UCSD-AML1 (cell line): Measurements from ENCODE around the gene TCERG1L.

Experiments
- DNase-seq: peaks from one replicate; lab custom pipeline; 2025; ENCODE audit not compliant: unreplicated experiment; lab: John Stamatoyannopoulos, UW

Gene TCERG1L

DNA sequence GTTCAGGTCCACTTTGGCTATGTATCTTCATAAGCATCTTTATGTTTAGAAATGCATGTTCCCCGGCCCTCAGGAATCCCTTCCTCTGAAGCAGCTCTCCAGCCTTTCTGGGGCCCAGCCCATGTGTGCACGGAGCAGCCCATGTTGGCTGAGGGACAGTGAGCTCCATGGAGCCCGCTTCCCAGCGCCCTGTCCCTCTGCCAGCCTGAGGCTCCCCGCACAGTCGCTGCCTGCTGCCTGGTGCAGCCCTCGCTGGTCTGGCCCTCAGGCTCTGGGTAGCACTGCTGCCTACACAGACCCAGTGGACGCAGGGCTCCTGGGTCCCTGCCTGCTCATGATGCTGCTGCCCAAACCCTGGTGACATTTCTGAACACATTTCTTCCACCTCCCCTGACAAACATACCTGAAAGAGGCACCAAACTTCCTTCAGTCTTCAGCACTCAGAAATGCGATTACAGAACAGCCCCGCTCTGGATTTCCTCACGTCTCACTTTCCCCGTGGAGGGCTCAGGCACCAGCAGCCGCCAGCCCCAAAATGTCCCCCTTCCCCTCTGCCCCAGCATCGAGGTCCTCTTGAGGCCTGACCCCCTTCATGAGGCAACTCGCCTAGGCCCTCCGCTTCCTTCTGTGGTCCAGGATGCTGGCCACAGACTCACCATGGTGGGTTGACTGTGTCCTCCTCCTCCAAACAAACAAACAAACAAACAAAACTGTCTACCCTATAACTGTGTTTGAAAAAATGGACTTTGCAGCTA is 5.0 kb upstream of the TCERG1L start:
- DNase-seq: no peak

DNA sequence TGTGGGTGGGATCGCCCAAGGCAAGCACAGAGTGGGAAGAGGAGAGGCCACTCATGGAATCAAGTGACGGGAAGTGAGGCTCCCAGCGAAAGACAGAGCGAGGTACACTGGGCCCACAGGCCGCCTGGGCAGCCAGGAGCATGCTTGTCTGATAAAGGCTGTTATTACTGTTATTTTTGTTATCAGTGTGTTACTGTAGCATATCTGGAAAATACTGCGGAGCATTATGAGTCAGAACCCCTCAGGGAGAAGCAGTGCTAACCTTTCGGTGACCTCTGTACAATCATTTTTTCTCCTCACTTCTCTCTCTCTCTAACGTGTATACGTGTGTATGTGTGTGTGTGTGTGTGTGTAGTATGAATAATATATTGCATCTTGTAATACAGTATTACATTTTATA is 3.8 kb upstream of the TCERG1L start:
- DNase-seq: no peak

DNA sequence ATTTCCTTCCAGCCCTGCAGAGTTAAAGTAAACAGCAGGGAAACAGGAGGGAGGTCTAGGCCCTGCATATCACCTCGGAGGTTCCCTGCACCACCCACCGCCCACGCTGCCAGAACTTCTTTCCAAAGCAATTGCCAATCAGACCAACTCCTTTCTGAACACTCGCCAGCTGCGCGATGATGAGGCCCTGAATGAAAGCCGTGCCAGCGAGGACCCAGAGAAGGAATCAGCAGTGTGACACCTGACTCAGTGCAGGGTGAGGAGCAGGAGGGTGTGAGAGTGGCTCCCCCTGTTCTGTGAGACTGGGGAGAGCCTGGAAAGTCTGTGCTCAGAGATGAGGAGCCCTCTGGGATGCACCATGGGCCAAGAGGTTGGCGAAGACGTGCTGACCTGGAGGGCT is 3.3 kb upstream of the TCERG1L start:
- DNase-seq: no peak

DNA sequence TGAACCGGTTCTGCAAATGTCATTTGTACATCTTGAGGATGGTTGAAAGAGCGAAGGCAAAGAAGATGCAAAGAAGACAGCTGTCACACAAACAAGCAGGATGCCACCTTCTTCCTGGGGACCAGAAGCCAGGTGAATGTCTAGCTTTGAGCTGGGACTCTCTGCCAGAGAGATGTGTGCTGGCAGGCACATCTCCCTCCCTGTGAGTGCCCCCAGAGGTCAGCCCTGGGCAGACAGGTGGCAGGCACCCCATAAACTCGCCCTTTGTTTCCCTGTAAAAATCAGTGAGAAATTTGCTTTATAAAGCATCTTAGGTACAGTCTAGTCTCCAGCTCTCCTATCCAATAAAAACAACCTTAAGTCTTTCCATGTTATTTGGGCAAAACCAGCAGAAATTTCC is 2.6 kb upstream of the TCERG1L start:
- DNase-seq: no peak

DNA sequence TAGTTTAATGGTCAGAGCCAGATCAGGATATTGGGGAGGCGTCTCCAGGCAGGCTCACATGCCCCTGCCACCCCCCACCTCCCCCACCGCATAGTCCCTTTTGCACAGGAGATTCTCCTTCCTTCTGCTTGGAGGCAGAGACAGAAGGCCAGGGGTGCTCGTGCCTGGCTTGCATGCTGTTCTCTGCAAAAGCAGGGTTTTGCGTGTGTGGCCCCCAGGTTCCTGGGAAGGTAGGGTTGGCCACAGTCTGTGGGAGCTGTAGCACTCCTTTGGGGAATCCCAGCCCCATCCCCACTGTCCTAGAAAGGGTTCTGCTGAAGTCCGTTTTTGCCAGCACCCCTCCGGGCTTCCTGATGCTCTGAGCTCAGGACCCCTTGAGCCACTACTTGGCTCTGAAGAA is 1.9 kb upstream of the TCERG1L start:
- DNase-seq: no peak

DNA sequence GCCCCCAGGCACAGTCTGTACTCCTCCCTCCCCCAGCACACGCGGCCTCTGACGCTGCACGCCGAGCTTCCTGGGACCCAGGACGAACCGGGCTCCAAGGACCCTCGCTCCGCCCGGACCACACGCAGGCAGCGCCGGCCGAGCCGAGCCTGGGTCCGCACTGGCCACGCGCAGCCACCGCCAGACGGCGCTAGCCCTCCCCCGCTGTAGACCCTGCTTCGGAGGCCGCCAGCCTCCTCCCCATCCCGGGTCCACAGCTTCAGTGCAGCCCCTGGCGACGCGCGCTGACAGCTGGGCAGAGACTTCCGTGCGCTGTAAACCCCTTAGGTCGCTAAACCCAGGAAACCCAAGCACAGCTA is 936 bp upstream of the TCERG1L start:
- DNase-seq: no peak

DNA sequence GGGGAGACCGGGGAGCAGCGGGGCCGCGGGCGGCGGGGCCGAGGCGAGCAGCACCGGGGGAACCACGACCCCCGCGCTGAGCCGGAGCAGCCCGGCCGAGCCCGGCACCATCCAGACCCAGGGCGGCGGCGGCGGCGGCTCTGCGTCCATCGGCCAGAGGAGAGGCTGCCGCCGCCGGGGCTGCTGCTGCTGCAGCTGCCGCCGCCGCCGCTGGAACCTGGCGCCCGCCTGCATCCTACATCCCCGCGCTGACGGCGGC is 190 bp downstream of the TCERG1L start:
- DNase-seq: no peak

DNA sequence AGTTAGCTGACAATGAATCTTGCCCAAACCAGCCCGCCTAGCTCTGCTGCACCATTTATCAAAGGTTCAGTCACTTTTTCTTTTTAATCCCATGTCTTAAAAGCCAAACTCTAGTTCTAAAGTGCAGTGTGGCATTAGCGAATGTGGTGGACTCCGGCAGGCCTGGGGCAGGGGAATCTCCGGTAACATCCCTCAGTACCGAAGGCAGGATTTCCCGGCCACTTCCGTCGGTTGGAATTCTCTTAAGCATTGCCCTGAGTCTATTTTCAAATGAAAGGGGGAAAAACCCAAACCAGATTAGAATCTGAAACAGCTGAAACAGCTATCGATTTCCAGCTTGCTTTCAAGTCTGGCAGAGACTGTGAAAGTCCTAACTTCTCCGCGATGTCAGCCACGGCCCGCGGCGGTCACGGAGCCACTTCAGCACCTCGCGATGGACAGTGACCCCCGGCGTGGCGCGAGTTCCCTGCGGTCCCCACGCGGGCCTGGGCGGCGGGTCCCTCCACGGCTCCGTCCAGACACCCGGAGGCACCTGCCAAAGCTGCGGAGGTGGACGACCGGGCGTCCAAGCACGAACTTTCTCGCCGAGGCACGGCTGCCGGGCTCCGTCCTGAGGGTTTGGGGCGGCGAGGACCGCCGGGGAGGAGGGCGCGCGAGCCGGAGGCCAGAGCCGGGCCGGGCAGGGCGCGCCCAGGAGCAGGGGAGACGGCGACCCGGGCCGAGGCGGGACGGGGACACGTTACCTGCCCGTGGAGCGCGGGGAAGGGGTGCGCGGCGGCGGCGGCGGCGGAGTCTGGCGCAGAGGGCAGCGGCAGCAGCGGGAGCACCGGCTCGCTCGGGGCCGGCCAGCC is 745 bp downstream of the TCERG1L start:
- DNase-seq: no peak

DNA sequence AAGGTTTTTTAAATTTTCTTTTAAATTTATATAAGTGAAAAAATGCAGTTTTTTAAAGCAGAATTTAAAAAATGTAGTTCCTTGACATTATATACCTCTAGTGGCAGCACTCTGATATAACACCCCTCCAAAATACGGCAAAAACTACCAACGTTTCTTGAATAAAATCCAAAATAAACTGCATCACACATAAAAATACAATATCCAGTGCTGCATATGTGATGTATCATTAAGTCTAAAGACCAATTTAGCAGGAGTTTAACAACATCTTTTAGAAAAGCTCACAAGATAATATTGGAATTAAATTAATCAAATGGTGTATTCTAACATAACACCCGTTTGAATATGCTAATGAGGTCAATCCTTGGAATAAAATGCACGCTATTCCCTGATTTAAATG is 1.4 kb downstream of the TCERG1L start:
- DNase-seq: no peak

DNA sequence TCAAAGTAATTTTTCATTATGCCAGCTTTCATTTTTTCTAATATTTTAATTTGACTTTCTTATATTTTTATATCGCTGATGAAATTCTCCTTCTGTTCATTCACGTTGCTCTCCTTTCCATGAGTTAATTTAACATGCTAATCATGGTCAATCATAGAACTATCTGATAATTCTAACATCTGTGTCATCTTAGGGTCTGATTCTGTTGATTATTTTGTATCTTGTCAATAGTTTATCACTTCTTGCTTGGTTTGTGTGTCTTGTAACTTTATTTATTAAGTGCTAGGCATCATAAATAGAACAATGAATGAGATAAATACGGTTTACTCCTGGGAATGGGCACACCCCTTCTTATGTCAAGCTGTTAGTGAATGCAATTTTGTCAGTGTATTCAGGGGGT is 11.0 kb downstream of the TCERG1L start:
- DNase-seq: no peak

DNA sequence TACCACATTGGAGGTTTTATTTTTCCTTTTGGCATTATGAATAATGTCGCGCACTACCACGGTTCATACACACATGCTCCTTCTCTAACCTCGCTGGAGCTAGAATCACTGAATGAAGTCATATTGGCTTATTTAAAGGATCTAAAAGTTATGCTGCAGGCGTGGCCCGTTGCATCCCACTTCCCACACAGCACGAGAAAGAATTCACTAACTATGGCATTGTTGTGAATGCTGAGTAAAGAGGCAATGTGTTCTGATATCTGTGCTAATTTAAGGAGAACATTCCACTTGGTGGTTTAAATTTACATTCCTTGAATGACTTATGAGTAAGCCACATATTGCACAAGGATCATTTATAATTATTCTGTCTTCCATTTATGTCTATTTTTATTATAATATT is 20.7 kb downstream of the TCERG1L start:
- DNase-seq: no peak

DNA sequence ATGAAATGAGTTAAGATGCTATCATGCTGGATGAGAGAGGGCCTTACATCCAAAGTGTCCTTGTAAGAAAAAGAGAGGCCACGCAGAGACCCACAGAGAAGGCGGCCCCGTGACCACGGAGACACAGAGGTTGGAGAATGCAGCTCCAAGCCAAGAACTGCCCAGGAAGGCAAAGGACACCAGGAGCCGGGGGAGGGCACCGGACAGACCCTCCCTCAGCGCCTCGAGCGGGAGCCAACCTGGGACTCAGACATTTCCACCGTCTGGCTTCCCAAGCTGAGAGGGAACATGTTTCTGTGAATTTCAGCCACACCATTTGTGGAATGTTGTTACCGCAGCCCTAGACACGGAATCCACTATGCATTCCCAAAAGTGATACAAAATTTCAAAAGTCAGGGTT is 22.9 kb downstream of the TCERG1L start:
- DNase-seq: no peak

DNA sequence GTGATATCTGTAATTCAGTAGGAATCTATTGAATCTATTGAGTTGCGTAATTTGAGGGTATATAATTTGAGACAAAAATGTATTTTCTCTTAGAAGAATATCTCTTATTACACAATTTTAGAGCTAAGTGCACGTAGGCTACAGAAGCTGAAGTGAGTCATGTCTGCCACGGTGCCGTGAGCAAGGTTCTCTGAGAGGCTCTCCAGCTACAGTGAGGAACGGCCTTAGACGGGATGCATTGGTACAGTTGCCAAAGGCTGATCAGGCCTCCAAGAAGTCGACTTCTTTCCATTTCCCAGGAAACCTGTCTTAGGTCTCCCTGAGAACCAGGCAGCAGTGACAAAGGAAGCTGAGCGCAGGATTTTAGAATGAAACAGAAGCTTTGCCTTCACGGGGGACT is 28.6 kb downstream of the TCERG1L start:
- DNase-seq: no peak

DNA sequence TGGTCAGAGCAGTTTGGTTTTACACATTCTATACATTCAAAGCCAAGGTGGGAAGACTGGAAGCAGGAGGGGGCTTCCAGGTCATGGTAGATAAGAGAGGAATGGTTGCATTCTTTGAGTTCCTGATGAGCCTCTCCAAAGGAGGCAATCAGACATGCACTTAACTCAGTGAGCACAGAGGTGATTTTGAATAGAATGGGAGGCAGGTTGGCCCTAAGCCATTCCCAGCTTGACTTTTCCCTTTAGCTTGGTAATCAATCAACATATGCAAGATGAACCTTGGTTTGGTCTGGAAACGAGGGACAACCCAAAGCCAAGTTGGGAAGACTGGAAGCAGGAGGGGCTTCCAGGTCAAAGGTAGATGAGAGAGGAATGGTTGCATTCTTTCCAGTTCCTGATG is 31.4 kb downstream of the TCERG1L start:
- no peak for DNase-seq

DNA sequence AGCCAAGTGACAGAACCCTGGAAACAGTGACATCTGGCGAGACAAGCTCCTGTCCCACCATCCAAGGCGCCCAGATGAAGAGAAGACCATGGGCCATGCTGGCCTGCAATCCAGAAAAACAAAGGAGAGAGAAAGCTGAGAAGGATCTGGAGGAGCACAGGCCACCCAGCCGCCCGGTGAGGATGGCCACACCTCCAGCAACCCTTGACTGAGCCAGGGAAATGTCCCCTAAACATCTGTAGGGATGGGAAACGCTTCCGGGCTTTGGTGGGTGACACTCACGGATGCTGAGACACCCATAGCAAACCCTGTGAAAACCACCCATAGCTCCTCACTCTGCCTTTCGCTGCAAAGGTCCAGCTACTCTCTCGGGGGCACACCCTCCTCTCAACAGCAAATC is 32.0 kb downstream of the TCERG1L start:
- no peak for DNase-seq

DNA sequence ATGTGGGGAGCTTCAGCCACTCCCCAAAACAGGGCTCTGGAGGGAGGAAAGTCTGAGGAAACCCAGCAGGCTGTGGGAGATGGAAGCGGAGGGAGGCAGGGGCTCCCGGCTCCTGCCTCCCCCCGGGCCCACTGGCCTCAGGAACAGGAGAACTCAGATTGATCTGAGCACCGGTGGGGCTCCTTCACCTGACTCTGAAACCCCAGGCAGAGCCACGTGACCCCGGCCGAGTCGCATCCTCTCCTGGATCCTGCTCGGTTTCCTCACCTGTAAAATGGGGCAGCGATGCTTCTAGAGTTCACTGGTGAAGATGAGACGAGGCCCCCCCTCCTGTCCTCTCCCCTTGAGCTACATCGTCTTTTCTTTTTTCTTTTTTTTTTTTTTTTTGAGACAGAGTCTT is 33.6 kb downstream of the TCERG1L start:
- no peak for DNase-seq

DNA sequence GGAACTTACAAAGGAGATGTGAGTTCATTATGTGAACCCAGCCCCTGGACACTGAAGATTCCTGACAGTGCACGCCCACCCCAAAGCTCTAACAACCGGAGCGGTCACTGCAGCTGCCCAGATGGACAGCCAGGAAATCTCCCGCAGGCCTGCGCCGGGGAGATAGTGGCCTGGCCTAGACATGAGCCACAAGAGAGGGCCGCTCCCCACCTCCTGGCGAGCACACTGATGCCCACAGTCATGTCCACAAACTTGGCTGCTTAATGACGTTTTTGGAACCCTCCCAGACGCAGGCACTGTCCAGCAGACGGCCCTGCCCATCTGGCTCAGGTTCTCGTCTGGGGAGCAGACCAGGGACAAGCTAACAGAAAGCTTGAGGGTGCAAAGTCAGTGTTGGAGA is 34.2 kb downstream of the TCERG1L start:
- DNase-seq: no peak

DNA sequence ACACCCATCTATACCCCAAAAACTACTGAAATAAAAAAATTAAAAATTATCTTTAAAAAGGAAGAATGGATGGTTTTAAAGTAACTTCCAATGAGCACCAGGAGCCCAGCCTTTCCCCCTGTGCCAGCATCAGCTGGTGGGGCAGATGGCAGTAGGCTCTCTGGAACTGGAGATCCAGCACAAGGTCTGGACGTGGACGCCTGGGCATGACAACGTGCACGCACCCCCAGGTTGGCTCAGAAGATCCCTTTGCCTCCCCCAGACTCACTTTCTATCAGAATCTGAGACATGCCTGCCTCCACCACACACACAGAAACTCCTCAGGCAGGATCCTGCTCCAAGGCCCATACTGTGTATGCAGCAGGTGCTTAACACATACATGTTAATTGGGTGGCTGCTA is 35.8 kb downstream of the TCERG1L start:
- no peak for DNase-seq

DNA sequence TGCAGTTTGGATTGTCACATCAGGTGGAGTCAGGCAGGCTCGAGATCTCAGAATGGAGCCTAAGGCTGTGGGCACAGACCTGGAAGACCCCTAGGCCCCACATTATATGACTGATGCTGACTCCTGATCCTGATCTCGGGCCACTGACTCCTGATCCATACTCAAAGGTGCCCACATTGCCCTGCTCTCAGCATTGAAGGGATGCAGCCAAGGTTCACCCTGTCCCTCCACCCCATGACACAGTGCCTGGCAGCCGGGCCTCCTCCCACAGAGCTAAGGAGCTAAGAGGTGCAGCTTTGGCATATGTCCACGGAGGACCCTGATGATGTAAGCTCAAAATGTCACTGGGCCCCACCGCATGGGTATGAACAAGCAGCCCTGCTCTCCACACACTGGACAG is 36.6 kb downstream of the TCERG1L start:
- DNase-seq: no peak

DNA sequence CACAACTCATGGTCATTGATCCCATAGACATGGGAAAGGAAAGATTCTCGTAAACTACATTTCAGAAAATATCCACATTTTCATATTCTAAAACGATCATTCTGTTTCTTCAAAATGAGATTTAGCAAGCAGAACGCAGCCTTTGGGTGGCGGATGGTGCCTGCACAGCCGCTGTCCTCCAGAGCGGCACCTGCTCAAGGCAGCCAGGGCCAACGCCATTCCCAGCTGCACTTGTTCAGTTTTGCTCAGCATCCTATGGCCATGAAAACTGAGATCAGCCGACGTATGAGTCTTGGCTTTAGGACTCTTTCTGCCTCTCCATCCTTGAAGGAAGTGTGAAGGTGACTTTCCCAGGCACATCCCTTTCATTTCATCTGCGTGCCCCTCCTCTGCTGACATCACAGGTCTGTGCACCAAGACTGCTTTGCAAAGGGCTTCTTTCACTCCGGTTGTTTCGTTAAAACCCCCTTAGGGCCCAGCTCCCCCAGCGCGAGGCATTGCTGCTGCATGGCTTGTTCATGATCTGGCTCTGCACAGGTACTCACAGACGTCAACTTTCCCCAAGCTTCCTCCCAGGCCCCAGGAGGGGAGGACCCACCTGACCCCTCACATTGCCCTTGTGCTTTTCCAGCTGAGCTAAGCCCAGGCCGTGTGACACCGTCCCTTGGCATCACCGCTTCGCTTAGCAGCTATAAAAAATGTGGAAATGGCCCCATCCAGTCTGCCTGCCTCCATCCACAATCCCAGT is 37.2 kb downstream of the TCERG1L start:
- DNase-seq: no peak

DNA sequence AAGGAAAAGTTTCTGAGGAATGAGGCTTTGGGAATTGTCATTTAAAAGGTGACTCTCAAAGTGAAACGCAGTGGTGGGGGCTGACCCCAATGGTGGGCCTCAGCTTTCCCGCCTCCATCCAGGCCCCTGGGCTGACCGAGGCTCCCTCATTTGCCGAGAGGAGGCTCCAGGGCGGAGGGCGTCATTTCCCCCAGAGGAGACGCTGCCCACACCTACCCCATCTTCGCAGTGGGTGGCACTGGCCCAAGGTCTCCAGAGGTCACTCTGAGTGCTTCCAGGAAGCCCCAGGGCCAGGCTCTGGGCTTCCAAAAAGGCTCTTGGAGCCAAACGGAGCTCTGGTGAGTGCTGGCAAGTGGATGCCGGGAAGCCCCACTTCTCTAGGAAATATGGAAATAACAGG is 38.0 kb downstream of the TCERG1L start:
- no peak for DNase-seq

DNA sequence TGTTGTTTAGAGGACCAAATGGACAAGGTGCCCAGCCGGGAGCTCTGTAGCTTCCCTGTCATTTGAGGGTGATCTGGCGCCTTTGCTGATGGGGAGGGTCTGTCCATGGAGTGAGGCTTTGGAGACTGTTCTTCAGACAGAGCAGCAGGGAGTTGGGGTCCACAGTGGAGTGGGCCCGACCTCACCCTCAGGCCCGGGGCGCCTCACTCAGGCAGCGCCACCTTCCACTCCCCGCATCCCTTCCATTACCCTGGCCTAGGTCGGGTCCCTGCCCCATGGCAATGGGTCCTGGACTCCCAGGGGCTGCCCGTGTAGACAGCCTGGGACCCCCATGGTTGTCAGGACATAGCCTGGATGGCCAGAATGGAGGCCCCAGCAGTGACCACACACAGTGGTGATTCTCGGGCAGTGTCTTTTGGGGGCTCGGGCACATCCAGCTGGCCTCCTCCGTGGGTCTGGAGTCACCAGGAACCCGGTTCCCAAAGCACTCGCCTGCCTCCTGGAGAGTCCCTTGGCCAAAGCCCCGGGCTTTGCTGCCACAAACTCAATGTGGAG is 38.5 kb downstream of the TCERG1L start:
- no peak for DNase-seq
